ENCODE measurements around the gene RMDN2.

The RMDN2 gene

DNA sequence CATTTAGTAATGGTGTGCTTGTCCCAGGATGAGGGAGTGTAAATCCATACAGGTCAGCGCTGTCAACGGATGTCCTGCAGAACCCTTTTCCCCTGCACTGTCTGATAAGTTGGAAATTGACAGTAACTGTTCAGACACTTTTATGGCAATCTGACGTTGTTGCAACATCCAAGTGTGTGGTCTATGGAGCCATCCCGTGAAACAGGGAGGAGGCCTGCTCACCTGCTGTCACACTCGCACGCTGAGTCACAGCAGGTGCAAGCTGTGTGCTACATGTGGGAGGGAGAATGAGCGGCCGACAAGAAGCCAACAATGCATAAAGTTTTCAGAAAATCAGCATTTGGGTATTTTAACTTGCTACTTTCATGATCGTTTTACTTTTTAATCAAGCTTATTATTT lies 43.7 kb upstream of the RMDN2 start:
- in situ Hi-C loops (cut with HindIII; ENCODE audit: low sequenced_read_pairs), result no loop called here
- TF ChIP-seq, protein P1, sequence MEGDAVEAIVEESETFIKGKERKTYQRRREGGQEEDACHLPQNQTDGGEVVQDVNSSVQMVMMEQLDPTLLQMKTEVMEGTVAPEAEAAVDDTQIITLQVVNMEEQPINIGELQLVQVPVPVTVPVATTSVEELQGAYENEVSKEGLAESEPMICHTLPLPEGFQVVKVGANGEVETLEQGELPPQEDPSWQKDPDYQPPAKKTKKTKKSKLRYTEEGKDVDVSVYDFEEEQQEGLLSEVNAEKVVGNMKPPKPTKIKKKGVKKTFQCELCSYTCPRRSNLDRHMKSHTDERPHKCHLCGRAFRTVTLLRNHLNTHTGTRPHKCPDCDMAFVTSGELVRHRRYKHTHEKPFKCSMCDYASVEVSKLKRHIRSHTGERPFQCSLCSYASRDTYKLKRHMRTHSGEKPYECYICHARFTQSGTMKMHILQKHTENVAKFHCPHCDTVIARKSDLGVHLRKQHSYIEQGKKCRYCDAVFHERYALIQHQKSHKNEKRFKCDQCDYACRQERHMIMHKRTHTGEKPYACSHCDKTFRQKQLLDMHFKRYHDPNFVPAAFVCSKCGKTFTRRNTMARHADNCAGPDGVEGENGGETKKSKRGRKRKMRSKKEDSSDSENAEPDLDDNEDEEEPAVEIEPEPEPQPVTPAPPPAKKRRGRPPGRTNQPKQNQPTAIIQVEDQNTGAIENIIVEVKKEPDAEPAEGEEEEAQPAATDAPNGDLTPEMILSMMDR (IDR thresholded peaks at IDR 0.05; ENCODE audit: low read depth, low read length, missing control alignments), result no peak
- no peak for DNase-seq (ENCODE audit: low read depth)
- no peak overlapping the region for H3K4me3 ChIP-seq (ENCODE audit: low read depth, low read length)

DNA sequence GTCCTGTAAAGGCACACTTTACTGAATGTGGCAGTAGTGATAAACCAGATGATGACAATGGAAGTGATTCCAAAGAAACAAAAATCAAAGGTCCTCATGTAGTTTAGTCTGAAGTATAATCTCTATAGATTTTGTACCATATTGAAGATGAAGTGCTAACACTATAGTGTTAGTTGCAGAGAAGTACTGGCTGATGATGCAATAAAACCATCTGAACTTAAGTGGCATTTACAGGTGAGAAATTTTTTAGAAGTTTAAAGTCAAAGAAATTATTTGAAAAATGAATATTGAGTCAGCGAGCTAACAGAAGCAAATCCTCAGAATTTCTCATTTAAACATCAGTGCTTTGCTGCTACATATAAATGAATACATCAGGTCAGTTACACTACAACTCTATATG lies 43.1 kb upstream of the RMDN2 start:
- TF ChIP-seq, protein P1 (IDR thresholded peaks at IDR 0.05; ENCODE audit: low read depth, low read length, missing control alignments), result no peak
- no peak for DNase-seq (ENCODE audit: low read depth)
- H3K4me3 ChIP-seq (ENCODE audit: low read depth, low read length), result no peak overlapping the region
- in situ Hi-C loops (cut with HindIII; ENCODE audit: low sequenced_read_pairs), result no loop called here

DNA sequence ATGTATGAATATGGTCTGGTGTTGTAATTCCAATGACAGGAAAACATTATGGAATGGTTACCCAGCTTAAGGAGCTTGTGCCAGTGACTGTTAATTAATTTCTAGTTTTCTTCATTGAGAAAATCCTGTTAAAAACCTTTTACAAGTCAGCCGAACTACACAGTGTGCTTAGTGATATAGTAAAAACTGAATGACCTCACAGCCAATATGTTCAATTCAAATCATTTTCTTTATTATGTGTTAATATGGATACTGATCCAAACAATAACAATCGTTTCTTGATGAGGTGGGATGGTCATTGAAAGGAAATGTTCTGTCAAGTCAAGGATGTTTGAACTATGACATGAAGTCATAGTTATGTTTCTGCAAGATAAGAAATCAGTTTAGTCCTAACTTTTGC lies 41.6 kb upstream of the RMDN2 start:
- no peak overlapping the region for H3K4me3 ChIP-seq (ENCODE audit: low read depth, low read length)
- TF ChIP-seq, protein P1 (IDR thresholded peaks at IDR 0.05; ENCODE audit: low read depth, low read length, missing control alignments), result no peak
- in situ Hi-C loops (cut with HindIII; ENCODE audit: low sequenced_read_pairs), result no loop called here
- DNase-seq (ENCODE audit: low read depth), result no peak

DNA sequence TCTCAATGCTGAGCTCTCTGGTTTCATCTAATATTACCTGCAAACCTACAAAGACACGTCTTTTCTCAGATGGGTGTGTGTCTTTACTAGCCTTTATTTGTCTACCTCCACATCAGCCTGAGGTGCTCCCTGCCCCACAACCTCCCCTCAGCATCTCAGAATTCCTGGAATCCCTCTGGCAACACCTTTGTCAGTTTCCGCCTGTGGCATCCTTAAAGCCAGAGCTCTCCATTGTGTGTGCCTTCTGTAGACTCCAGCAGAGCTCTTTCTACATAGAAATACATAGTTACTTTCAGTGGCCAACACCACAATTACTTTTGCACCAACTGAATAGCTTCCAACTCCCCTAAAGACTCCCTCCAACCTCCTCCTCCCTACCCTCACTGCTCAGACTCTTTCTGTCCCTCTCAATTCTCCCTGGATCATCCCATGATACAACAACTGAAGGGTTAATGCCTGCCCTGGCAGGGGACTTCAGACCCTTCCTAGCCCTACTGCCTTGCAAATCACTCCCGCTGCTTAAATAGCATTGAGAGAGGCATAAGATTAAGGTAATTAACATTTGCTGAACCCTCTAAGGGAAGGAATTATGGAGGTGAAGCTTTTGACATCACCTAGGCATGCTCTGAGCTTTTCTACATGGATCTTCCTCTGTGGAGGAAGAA lies 39.6 kb upstream of the RMDN2 start:
- DNase-seq (ENCODE audit: low read depth), result no peak
- H3K4me3 ChIP-seq (ENCODE audit: low read depth, low read length), result no peak overlapping the region
- in situ Hi-C loops (cut with HindIII; ENCODE audit: low sequenced_read_pairs), result no loop called here
- TF ChIP-seq, protein P1 (IDR thresholded peaks at IDR 0.05; ENCODE audit: low read depth, low read length, missing control alignments), result no peak

DNA sequence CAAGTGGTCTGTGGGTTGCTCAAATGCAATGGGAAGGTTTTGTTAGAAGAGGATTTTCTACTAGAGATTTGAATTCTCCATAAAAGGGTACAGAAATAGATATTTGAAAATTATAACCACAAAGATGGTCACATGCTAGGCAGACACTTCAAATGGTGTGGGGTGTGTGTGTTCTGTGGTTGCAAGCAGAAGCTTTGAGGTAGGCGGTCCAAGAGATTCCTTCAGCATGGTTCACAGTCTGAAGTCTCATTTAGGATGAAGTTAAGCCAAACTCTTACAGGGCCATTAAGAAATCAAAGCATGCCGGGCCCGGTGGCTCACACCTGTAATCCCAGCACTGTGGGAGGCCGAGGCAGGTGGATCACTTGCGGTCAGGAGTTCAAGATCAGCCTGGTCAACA lies 38.3 kb upstream of the RMDN2 start:
- DNase-seq (ENCODE audit: low read depth), result peak; percentile 81
- in situ Hi-C loops (cut with HindIII; ENCODE audit: low sequenced_read_pairs), result no loop called here
- H3K4me3 ChIP-seq (ENCODE audit: low read depth, low read length), result no peak overlapping the region

DNA sequence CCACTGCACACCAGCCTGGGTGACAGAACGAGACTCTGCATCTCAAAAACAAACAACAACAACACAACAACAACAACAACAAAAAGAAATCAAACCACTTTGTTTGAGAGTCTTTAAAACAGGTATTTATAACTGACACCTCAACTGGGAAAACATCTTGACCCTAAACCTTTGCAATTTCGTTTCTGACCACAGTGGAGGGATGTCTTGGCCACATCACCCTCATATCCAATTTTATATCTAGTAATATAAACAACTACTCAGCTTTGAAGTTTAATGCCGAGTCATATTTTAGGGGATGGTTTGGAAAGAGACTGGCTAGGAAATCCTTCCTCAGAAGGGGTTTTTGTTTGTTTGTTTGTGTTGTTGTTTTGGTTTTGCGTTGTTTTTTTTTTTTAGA lies 37.8 kb upstream of the RMDN2 start:
- TF ChIP-seq, protein P1 (IDR thresholded peaks at IDR 0.05; ENCODE audit: low read depth, low read length, missing control alignments), result no peak
- H3K4me3 ChIP-seq (ENCODE audit: low read depth, low read length), result no peak overlapping the region
- no peak for DNase-seq (ENCODE audit: low read depth)
- in situ Hi-C loops (cut with HindIII; ENCODE audit: low sequenced_read_pairs), result no loop called here

More for the DNA sequence above, 38.3 kb upstream of the RMDN2 start:
- TF ChIP-seq, protein P1 (IDR thresholded peaks at IDR 0.05; ENCODE audit: low read depth, low read length, missing control alignments), result no peak

Measured in astrocyte of the cerebellum (primary cell).